ENCODE data around the gene FAM89A. TPM values are rescaled to one million over a fixed set of nuclear protein-coding genes. Genes with fewer than 3 reads are reported as not detected.

The FAM89A gene
- total RNA-seq, 3 donors from 2014 or later (not counting 1 experiment from before 2014, with no cell fraction given) = 1.4 to 2.5 (median 2.0) TPM

DNA sequence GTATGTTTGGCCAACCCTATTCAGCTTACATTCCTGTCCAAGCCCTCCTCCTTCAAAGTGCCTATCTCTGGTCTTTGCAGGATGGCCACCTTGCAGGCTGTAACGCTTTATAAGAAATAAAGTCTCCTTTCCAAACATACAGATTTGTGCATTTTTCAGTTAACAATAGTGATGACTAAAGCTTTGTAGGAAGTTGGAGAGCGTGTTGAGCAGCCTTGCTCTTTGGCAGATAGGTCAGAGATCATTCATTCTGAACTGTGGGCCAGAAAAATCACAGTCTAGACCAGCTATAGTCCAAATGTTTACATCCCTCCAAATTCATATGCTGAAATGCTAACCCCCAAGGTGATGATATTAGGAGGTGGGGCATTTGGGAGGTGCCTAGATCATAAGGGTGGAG lies 34.0 kb upstream of the FAM89A start:
- Mint-ChIP-seq H3K9me3 (no peaks in the 10 kb centered on the region), H3K27ac (no peak overlapping the region), H3K4me1 (no peaks in the 10 kb centered on the region), H3K27me3 (ENCODE audit: low read depth in 2 of 2) (peaks cover 10 to 14% of the 10 kb centered on the region in 2 donors), H3K4me3 (no peak overlapping the region), H3K36me3 (no peaks in the 10 kb centered on the region)
- H3K27ac ChIP-seq (ENCODE audit: low read length) = no peak overlapping the region
- no peaks in the 10 kb centered on the region for H3K27me3 ChIP-seq (ENCODE audit: control insufficient read depth, insufficient read depth, low read length)
- no peak for ATAC-seq
- TF ChIP-seq, protein P1, sequence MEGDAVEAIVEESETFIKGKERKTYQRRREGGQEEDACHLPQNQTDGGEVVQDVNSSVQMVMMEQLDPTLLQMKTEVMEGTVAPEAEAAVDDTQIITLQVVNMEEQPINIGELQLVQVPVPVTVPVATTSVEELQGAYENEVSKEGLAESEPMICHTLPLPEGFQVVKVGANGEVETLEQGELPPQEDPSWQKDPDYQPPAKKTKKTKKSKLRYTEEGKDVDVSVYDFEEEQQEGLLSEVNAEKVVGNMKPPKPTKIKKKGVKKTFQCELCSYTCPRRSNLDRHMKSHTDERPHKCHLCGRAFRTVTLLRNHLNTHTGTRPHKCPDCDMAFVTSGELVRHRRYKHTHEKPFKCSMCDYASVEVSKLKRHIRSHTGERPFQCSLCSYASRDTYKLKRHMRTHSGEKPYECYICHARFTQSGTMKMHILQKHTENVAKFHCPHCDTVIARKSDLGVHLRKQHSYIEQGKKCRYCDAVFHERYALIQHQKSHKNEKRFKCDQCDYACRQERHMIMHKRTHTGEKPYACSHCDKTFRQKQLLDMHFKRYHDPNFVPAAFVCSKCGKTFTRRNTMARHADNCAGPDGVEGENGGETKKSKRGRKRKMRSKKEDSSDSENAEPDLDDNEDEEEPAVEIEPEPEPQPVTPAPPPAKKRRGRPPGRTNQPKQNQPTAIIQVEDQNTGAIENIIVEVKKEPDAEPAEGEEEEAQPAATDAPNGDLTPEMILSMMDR (IDR thresholded peaks at IDR 0.05) = no peak
- no peak for DNase-seq
- H3K9me3 ChIP-seq (ENCODE audit: control insufficient read depth, insufficient read depth, low read length) = no peaks in the 10 kb centered on the region
- no peak overlapping the region for H3K4me3 ChIP-seq (ENCODE audit: low read length)
- intact Hi-C loops (cut with micrococcal nuclease) = no loop called here
- H3K4me1 ChIP-seq (ENCODE audit: control insufficient read depth, insufficient read depth, low read length) = no peaks in the 10 kb centered on the region
- WGBS (ENCODE audit: insufficient coverage) = no CpG with 5 or more reads among the region's 2 CpGs
- H3K36me3 ChIP-seq (ENCODE audit: control insufficient read depth, insufficient read depth, low read length) = no peaks in the 10 kb centered on the region

DNA sequence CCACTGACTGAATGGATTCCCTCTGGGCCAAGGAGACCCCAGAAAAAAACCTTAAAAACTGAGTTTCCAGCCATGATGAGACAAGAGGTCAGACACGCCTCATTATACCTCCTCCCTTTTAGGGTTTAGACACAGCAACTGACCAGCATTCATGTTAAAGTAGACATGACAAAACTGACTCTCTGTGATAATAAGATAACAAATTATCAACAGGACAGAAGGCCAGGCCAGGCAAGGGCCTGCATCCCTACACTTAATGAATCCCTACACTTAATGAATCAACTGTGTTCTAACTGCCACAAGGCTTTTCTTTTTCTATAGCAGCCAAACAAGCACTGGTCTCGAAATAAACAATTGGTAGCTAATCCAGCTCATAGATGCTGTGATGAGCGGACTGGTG lies 33.3 kb upstream of the FAM89A start:
- Histone ChIP-seq H3K27me3 (ENCODE audit: control insufficient read depth, insufficient read depth, low read length) (no peaks in the 10 kb centered on the region), H3K36me3 (ENCODE audit: control insufficient read depth, insufficient read depth, low read length) (no peaks in the 10 kb centered on the region), H3K4me1 (ENCODE audit: control insufficient read depth, insufficient read depth, low read length) (no peaks in the 10 kb centered on the region), H3K9me3 (ENCODE audit: control insufficient read depth, insufficient read depth, low read length) (no peaks in the 10 kb centered on the region), H3K4me3 (ENCODE audit: low read length) (no peak overlapping the region), H3K27ac (ENCODE audit: low read length) (no peak overlapping the region)
- Mint-ChIP-seq H3K4me1 (no peaks in the 10 kb centered on the region), H3K27ac (no peak overlapping the region), H3K27me3 (ENCODE audit: low read depth in 2 of 2) (peaks cover 6 to 11% of the 10 kb centered on the region in 2 donors), H3K9me3 (no peaks in the 10 kb centered on the region), H3K4me3 (no peak overlapping the region), H3K36me3 (no peaks in the 10 kb centered on the region)
- 91% methylated on average over 3 of the region's 3 CpGs for WGBS (ENCODE audit: insufficient coverage)
- no peak for ATAC-seq
- DNase-seq = no peak
- TF ChIP-seq, protein P1 (IDR thresholded peaks at IDR 0.05) = no peak
- intact Hi-C loops (cut with micrococcal nuclease) = no loop called here

DNA sequence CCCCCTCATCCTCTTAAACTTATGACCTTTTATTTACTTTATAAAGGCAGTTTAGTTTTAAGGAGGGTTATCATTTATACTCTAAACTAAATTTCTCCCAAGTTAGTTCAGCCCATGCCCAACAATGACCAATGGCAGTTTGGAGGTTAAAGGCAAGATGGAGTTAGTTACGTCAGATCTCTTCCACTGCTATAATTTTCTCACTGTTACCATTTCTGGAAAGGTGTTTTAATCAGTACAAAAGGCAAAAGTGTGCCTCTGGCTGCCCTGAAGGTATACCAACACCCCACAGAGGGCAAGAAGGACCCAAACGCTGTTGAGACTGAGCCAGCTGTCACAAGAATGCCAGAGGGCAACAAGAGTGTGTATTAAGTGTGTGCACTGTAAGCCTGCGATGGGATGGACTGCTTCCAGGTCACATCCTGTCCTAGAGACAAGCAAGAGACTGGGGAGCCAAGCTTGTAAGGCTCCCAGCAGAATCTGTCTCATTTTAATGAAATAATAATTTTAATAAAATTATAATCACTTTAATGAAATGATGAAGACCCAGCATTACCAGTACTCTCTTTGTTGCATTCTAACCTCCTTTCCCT lies 32.5 kb upstream of the FAM89A start:
- H3K9me3 ChIP-seq (ENCODE audit: control insufficient read depth, insufficient read depth, low read length) = no peaks in the 10 kb centered on the region
- no peak overlapping the region for H3K4me3 ChIP-seq (ENCODE audit: low read length)
- DNase-seq = no peak
- WGBS (ENCODE audit: insufficient coverage) = 100% methylated on average over 2 of the region's 3 CpGs
- Mint-ChIP-seq H3K9me3 (no peaks in the 10 kb centered on the region), H3K27ac (no peak overlapping the region), H3K27me3 (ENCODE audit: low read depth in 2 of 2) (peaks cover 6 to 8% of the 10 kb centered on the region in 2 donors), H3K4me1 (no peaks in the 10 kb centered on the region), H3K36me3 (no peaks in the 10 kb centered on the region), H3K4me3 (no peak overlapping the region)
- TF ChIP-seq, protein P1 (IDR thresholded peaks at IDR 0.05) = no peak
- H3K27me3 ChIP-seq (ENCODE audit: control insufficient read depth, insufficient read depth, low read length) = no peaks in the 10 kb centered on the region
- H3K4me1 ChIP-seq (ENCODE audit: control insufficient read depth, insufficient read depth, low read length) = no peaks in the 10 kb centered on the region
- intact Hi-C loops (cut with micrococcal nuclease) = no loop called here
- no peak overlapping the region for H3K27ac ChIP-seq (ENCODE audit: low read length)
- no peaks in the 10 kb centered on the region for H3K36me3 ChIP-seq (ENCODE audit: control insufficient read depth, insufficient read depth, low read length)
- ATAC-seq = no peak

DNA sequence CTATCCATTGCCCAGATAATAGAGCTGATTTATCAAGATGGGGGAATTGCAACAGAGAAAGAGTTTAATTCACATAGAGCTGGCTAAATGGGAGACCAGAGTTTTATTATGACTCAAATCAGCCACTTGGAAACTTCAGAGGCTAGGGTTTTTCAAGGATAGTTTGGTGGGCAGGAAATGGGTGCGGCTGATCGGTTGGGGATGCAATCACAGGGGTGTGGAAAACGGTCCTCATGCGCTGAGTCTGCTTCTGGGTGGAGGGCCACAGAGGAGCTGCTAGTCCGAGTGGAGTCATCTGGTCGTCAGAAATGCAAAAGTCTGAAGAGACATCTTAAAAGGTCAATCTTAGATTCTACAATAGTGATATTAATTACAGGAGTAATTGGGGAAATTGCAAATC lies 32.0 kb upstream of the FAM89A start:
- Mint-ChIP-seq H3K27me3 (ENCODE audit: low read depth in 2 of 2) (peaks cover 4 to 6% of the 10 kb centered on the region in 2 donors), H3K9me3 (no peaks in the 10 kb centered on the region), H3K4me1 (no peaks in the 10 kb centered on the region), H3K36me3 (no peaks in the 10 kb centered on the region), H3K27ac (no peak overlapping the region), H3K4me3 (no peak overlapping the region)
- ATAC-seq = no peak
- 86% methylated on average over 5 of the region's 6 CpGs for WGBS (ENCODE audit: insufficient coverage)
- Histone ChIP-seq H3K27ac (ENCODE audit: low read length) (no peak overlapping the region), H3K36me3 (ENCODE audit: control insufficient read depth, insufficient read depth, low read length) (no peaks in the 10 kb centered on the region), H3K4me1 (ENCODE audit: control insufficient read depth, insufficient read depth, low read length) (no peaks in the 10 kb centered on the region), H3K9me3 (ENCODE audit: control insufficient read depth, insufficient read depth, low read length) (no peaks in the 10 kb centered on the region), H3K27me3 (ENCODE audit: control insufficient read depth, insufficient read depth, low read length) (no peaks in the 10 kb centered on the region), H3K4me3 (ENCODE audit: low read length) (no peak overlapping the region)
- intact Hi-C loops (cut with micrococcal nuclease) = no loop called here
- no peak for DNase-seq
- TF ChIP-seq, protein P1 (IDR thresholded peaks at IDR 0.05) = no peak
